AG04449 (cell line): ENCODE data around the gene LAPTM5.

Experiments
- CTCF ChIA-PET: fragments of 350-600 bp; formaldehyde crosslinking; extraction: SDS; loops from one replicate; lab custom pipeline; 2021; ENCODE audit warnings: antibody characterized with exemption; lab: Yijun Ruan, JAX
- POLR2A ChIA-PET: fragments of 400-600, 350-600 bp; formaldehyde crosslinking; extraction: SDS; loops from one replicate; lab custom pipeline; 2020; ENCODE audit warnings: antibody characterized with exemption, inconsistent platforms; lab: Yijun Ruan, JAX
- DNase-seq: peaks from one replicate; pipeline ENCODE4 v3.0.0-alpha.2; 2010; ENCODE audit warnings: low read depth, low spot score
- H3K4me3 ChIP-seq: 2 replicates; pipeline ENCODE4 v1.5.1; 2011; ENCODE audit warnings: low read depth, mild to moderate bottlenecking, control low read depth, low read length
- TF ChIP-seq, protein P1 (sequence below): IDR thresholded peaks from one replicate; pipeline ENCODE4 v1.5.1; 2011; ENCODE audit warnings: mild to moderate bottlenecking, moderate library complexity, low read length, control low read depth, inconsistent platforms; ENCODE audit not compliant: insufficient read depth; ENCODE audit errors: missing control alignments

LAPTM5 gene

GRCh38 chr1:30742963-30743559 is 14.5 kb downstream of the LAPTM5 start:
- no peak overlapping the region for H3K4me3 ChIP-seq
- TF ChIP-seq, protein P1, sequence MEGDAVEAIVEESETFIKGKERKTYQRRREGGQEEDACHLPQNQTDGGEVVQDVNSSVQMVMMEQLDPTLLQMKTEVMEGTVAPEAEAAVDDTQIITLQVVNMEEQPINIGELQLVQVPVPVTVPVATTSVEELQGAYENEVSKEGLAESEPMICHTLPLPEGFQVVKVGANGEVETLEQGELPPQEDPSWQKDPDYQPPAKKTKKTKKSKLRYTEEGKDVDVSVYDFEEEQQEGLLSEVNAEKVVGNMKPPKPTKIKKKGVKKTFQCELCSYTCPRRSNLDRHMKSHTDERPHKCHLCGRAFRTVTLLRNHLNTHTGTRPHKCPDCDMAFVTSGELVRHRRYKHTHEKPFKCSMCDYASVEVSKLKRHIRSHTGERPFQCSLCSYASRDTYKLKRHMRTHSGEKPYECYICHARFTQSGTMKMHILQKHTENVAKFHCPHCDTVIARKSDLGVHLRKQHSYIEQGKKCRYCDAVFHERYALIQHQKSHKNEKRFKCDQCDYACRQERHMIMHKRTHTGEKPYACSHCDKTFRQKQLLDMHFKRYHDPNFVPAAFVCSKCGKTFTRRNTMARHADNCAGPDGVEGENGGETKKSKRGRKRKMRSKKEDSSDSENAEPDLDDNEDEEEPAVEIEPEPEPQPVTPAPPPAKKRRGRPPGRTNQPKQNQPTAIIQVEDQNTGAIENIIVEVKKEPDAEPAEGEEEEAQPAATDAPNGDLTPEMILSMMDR, result no peak
- POLR2A ChIA-PET, result no interaction called here

GRCh38 chr1:30742300-30742962 is 15.1 kb downstream of the LAPTM5 start:
- ChIA-PET POLR2A (no interaction called here), CTCF (interaction anchor here (0.7 to 5.7 kb wide), 7 partner anchors 17 to 168 kb away, joined by 3 to 31 read pairs (median 3); no protein-coding TSS in a partner anchor)
- TF ChIP-seq, protein P1, result no peak
- DNase-seq, result no peak
- H3K4me3 ChIP-seq, result no peak overlapping the region

More at GRCh38 chr1:30742963-30743559, 14.5 kb downstream of the LAPTM5 start:
- DNase-seq, result no peak
- CTCF ChIA-PET, result interaction anchor here (0.7 to 5.7 kb wide), 6 partner anchors 18 to 39 kb away, joined by 3 to 31 read pairs (median 3); no protein-coding TSS in a partner anchor

DNA sequence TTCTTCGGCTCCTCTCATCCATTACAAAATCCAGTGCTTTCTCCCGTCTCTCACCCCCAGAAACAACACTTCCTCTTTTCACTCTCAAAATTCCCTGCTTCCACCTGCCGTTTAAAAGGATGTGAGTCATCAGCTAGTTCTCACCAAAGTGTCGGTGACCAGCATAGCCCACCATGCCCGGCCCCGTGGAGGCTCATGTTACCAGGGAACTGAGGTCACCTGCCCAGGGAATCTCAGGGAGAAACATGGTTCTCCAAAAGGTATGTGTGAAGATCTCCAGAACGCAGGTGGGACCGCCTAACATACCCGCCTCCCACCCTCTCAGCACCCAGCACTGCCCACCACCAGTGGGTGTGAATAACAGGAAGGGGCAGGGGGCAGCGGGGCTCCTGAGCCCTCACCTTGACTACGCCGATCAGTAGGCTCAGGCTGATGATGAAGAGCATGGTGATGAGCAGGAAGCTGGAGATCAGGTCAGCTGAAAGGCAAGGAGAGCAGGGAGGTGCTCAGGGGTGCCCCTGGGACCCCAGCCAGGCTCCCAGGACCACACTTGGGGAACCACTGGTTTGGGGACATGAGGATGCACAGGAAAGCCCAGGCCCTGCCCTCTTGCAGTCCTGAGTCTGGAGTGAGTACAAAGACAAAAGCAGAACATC is 16.2 kb downstream of the LAPTM5 start:
- ChIA-PET POLR2A (no interaction called here), CTCF (interaction anchor here (1.0 to 5.7 kb wide), 3 partner anchors 37 to 1461 kb away, joined by 3 to 31 read pairs (median 3); no protein-coding TSS in a partner anchor)
- H3K4me3 ChIP-seq, result no peak overlapping the region
- no peak for DNase-seq
- TF ChIP-seq, protein P1, result no peak

DNA sequence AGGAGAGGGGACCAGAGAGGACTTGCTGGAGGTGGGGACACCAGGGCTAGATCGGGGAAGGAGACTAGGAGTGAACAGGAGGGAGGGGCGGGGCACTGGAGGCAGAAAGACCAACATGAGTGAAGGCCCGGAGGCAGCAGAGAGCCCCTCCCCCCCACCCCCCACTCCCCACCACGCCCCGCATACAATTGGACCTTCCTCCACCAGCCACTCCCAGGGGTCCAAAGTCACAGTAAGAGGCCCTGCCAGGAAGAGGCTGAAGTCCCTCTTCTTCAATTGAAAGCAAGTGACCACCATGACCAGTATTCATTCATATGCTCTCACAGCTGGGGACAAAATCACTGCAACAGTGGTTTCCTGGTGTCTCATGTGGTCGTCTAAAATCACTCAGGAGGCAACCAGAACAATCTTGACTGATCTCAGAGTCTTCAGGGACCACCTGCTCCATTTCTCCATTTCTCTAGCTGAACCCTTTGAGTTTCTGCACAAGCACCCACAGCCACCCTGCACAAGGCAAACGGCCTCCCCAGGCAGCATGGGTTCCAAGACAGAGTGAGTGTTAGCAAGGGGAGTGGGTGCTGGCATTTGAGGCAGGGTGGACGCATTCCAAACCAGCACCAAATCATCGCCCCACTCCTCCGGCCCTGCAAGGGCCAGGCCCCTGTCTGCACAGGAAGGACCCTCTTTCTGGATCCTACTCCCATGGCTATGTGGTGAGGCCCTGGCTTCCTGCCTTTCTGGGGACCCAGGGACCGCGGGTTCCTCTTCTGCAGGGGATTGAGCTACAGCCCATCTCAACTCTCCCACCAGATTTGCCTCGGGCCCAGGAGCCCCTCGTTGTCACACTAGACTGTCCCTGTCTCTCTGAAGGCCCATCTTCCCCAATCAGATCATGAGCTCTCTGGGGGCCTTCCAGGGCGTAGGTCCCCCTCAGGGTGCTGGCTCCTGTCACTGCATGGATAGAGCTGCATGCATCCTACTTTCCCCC is 17.0 kb downstream of the LAPTM5 start:
- TF ChIP-seq, protein P1, result no peak
- H3K4me3 ChIP-seq, result no peak overlapping the region
- POLR2A ChIA-PET, result no interaction called here
- CTCF ChIA-PET, result interaction anchor here (1.0 to 5.7 kb wide), 2 partner anchors 38 to 1460 kb away, joined by 3 to 31 read pairs; no protein-coding TSS in a partner anchor
- DNase-seq, result no peak

DNA sequence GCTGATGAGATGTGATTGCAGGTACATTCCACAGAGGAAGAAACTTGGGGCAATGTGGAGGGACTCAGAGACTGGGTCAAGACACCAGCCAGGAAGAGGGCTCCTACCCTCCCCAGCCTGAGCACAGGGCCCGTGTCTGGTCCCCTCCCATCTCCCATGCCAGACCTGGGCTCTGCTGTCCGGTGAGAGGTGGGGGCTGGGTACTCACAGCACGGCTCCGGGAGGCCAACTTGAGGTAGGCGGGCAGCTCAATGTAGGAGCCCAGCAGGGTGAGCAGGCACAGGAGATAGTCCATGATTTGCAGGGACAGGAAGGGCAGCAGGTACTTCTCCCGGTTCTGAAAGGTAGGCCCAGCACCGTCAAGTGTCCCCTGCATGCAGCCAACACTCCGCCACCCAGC is 18.0 kb downstream of the LAPTM5 start:
- TF ChIP-seq, protein P1, result no peak
- no peak overlapping the region for H3K4me3 ChIP-seq
- CTCF ChIA-PET, result interaction anchor here (1.9 kb wide), 1 partner anchor 21 kb away, joined by 6 read pairs; no protein-coding TSS in a partner anchor
- DNase-seq, result no peak
- POLR2A ChIA-PET, result no interaction called here
